H1 (cell line): Measurements from ENCODE around the gene COL16A1. TPM values are rescaled to one million over a fixed set of nuclear protein-coding genes. Genes with fewer than 3 reads are reported as not detected.

Experiments used
- CTCF ChIA-PET: fragments of 300-600 bp; sonication (Branson Sonifier 250); formaldehyde crosslinking; loops from one replicate; lab custom pipeline; 2021; ENCODE audit not compliant: partially characterized antibody; lab: Charles Lee
- POLR2A ChIA-PET: fragments of 300-600 bp; sonication (Branson Sonifier 250); formaldehyde crosslinking; loops from one replicate; lab custom pipeline; 2021; ENCODE audit warnings: inconsistent platforms; ENCODE audit not compliant: partially characterized antibody; lab: Charles Lee
- DNase-seq, 2 experiments: peaks; one replicate each; pipeline versions ENCODE4 v3.0.0 to v3.0.0-alpha.2; 2010 to 2022; ENCODE audit warnings: low spot score in 2 of 2, low read depth in 1 of 2, mixed read lengths in 1 of 2
- FAIRE-seq: peaks from 2 replicates; lab custom pipeline; 2011; peaks lifted over from hg19 to GRCh38; lab: Jason Lieb, UNC
- H2AFZ ChIP-seq: 2 replicates; pipeline ENCODE4 v1.8.1; 2012; ENCODE audit warnings: low read length, inconsistent platforms
- H2AK5ac ChIP-seq: 2 replicates; pipeline ENCODE4 v1.6.1; 2013; ENCODE audit warnings: low read depth, low read length
- H2BK120ac ChIP-seq: replicated peaks from 2 replicates; pipeline ENCODE3; 2013; ENCODE audit warnings: low read depth, low read length, inconsistent platforms
- H2BK12ac ChIP-seq: 2 replicates; pipeline ENCODE4 v1.6.1; 2013; ENCODE audit warnings: low read depth, low read length
- H2BK15ac ChIP-seq: 2 replicates; pipeline ENCODE4 v1.6.1; 2013; ENCODE audit warnings: low read length
- H2BK20ac ChIP-seq: 2 replicates; pipeline ENCODE4 v1.6.1; 2013; ENCODE audit warnings: low read length
- H2BK5ac ChIP-seq: 2 replicates; pipeline ENCODE4 v1.6.1; 2013; ENCODE audit warnings: low read depth, low read length
- H3K14ac ChIP-seq: 2 replicates; pipeline ENCODE4 v1.6.1; 2013; ENCODE audit warnings: inconsistent platforms; ENCODE audit not compliant: insufficient read length
- H3K18ac ChIP-seq: 2 replicates; pipeline ENCODE4 v1.6.1; 2013; ENCODE audit warnings: low read length; ENCODE audit errors: extremely low read depth
- H3K23ac ChIP-seq: 2 replicates; pipeline ENCODE4 v1.6.1; 2013; ENCODE audit warnings: inconsistent platforms; ENCODE audit not compliant: insufficient read length
- H3K23me2 ChIP-seq: 2 replicates; pipeline ENCODE4 v1.6.1; 2013; ENCODE audit warnings: low read depth, low read length
- H3K27ac ChIP-seq: 2 replicates; pipeline ENCODE4 v1.6.1; 2011; ENCODE audit warnings: low read depth, low read length, inconsistent platforms
- H3K27me3 ChIP-seq, 4 experiments: replicated peaks in 1 of 4; 1 replicate in 1 of 4; 2 replicates in 3 of 4; pipeline versions ENCODE4 v1.6.1 to v1.8.1; 2011 to 2013; ENCODE audit warnings: low read length in 3 of 4, mild to moderate bottlenecking in 3 of 4, inconsistent platforms in 2 of 4, mixed read lengths in 2 of 4, moderate library complexity in 1 of 4; ENCODE audit not compliant: control insufficient read depth in 3 of 4, insufficient read depth in 3 of 4; ENCODE audit errors: extremely low read depth in 1 of 4
- H3K36me3 ChIP-seq, 4 experiments: 2 replicates each; pipeline versions ENCODE4 v1.6.1 to v1.8.1; 2011 to 2013; ENCODE audit warnings: mild to moderate bottlenecking in 4 of 4, low read length in 3 of 4, moderate library complexity in 2 of 4, control low read depth in 1 of 4, inconsistent platforms in 1 of 4; ENCODE audit not compliant: insufficient read depth in 4 of 4, control insufficient read depth in 2 of 4
- H3K4ac ChIP-seq: replicated peaks from 2 replicates; pipeline ENCODE3; 2013; ENCODE audit warnings: low read length, low read depth, mixed read lengths, inconsistent platforms; ENCODE audit not compliant: insufficient read length
- H3K4me1 ChIP-seq, 4 experiments: replicated peaks in 1 of 4; 1 replicate in 1 of 4; 2 replicates in 3 of 4; pipeline versions ENCODE4 v1.6.1 to v1.8.1; 2011 to 2013; ENCODE audit warnings: low read length in 3 of 4, inconsistent platforms in 2 of 4, mixed read lengths in 1 of 4; ENCODE audit not compliant: insufficient read depth in 4 of 4, control insufficient read depth in 3 of 4
- H3K4me2 ChIP-seq, 2 experiments: 2 replicates each; pipeline versions ENCODE4 v1.6.1 to v1.8.1; 2011 to 2013; ENCODE audit warnings: low read depth in 2 of 2, low read length in 2 of 2, control low read depth in 1 of 2, inconsistent platforms in 1 of 2, mild to moderate bottlenecking in 1 of 2; ENCODE audit not compliant: insufficient read depth in 1 of 2
- H3K4me3 ChIP-seq, 4 experiments: fragments of 200-600, 300-600 bp in 1 of 4; sonication (generic), shearing (Covaris generic), sonication (Bioruptor Twin) in 1 of 4; 2 replicates each; pipeline versions ENCODE4 v1.5.1 to v1.8.1; 2011 to 2016; ENCODE audit warnings: low read length in 4 of 4, low read depth in 3 of 4, control low read depth in 2 of 4, inconsistent platforms in 2 of 4, mild to moderate bottlenecking in 2 of 4, mixed read lengths in 1 of 4, moderate library complexity in 1 of 4; ENCODE audit not compliant: insufficient read depth in 2 of 4; ENCODE audit errors: extremely low read depth in 1 of 4
- H3K56ac ChIP-seq: replicated peaks from 2 replicates; pipeline ENCODE3; 2013; ENCODE audit warnings: low read depth, mild to moderate bottlenecking, mixed read lengths, low read length, inconsistent platforms; ENCODE audit not compliant: insufficient read length
- H3K79me1 ChIP-seq: 2 replicates; pipeline ENCODE4 v1.6.1; 2013; ENCODE audit warnings: low read depth, low read length, control low read depth
- H3K79me2 ChIP-seq, 2 experiments: 2 replicates each; pipeline versions ENCODE4 v1.6.1 to v1.8.1; 2012 to 2013; ENCODE audit warnings: low read length in 2 of 2, mild to moderate bottlenecking in 2 of 2, inconsistent platforms in 1 of 2; ENCODE audit not compliant: insufficient read depth in 2 of 2, control insufficient read depth in 1 of 2
- H3K9ac ChIP-seq, 4 experiments: replicated peaks in 1 of 4; 1 replicate in 1 of 4; 2 replicates in 3 of 4; pipeline versions ENCODE4 v1.6.1 to v1.8.1; 2011 to 2013; ENCODE audit warnings: low read depth in 3 of 4, low read length in 3 of 4, control low read depth in 2 of 4, mild to moderate bottlenecking in 2 of 4, moderate library complexity in 2 of 4, inconsistent platforms in 1 of 4; ENCODE audit errors: extremely low read depth in 1 of 4
- H3K9me3 ChIP-seq, 2 experiments: 2 replicates each; pipeline versions ENCODE4 v1.6.1 to v1.8.1; 2012 to 2013; ENCODE audit warnings: mild to moderate bottlenecking in 2 of 2, moderate library complexity in 2 of 2, control low read depth in 1 of 2, inconsistent platforms in 1 of 2, low read depth in 1 of 2, low read length in 1 of 2, mixed read lengths in 1 of 2; ENCODE audit not compliant: insufficient read depth in 2 of 2
- H4K20me1 ChIP-seq, 2 experiments: replicated peaks in 1 of 2; 2 replicates each; pipeline versions ENCODE3 to v1.8.1; 2011 to 2013; ENCODE audit warnings: inconsistent platforms in 2 of 2, low read length in 2 of 2, mild to moderate bottlenecking in 1 of 2; ENCODE audit not compliant: insufficient read depth in 2 of 2, control insufficient read depth in 1 of 2
- H4K5ac ChIP-seq: 2 replicates; pipeline ENCODE4 v1.6.1; 2013; ENCODE audit warnings: low read length, low read depth, mixed read lengths, inconsistent platforms; ENCODE audit not compliant: insufficient read length
- H4K8ac ChIP-seq: 2 replicates; pipeline ENCODE4 v1.8.0; 2013; ENCODE audit warnings: mild to moderate bottlenecking, moderate library complexity, low read length, inconsistent platforms; ENCODE audit not compliant: insufficient read depth; ENCODE audit errors: extremely low read depth
- H4K91ac ChIP-seq: replicated peaks from 2 replicates; pipeline ENCODE3; 2013; ENCODE audit warnings: low read length, mixed read lengths, inconsistent platforms; ENCODE audit not compliant: insufficient read length
- ATF3 ChIP-seq: IDR thresholded peaks from 2 replicates; pipeline ENCODE4 v1.6.1; 2011; ENCODE audit warnings: low read depth, mild to moderate bottlenecking, low read length; ENCODE audit not compliant: insufficient read depth
- CEBPB ChIP-seq: IDR thresholded peaks from 2 replicates; pipeline ENCODE4 v1.6.1; 2012; ENCODE audit warnings: low read depth, low read length
- CREB1 ChIP-seq: IDR thresholded peaks from 2 replicates; pipeline ENCODE4 v1.6.1; 2012; ENCODE audit warnings: inconsistent platforms
- KDM1A ChIP-seq: fragments of 200-600, 300-600 bp; sonication (generic); IDR thresholded peaks from 2 replicates; pipeline ENCODE4 v1.7.1; 2016; ENCODE audit warnings: mild to moderate bottlenecking, low read length, borderline replicate concordance
- KDM4A ChIP-seq: IDR thresholded peaks from one replicate; pipeline ENCODE4 v1.7.1; 2012; ENCODE audit warnings: low read depth, mild to moderate bottlenecking, moderate library complexity, low read length, inconsistent platforms; ENCODE audit not compliant: severe bottlenecking
- RAD21 ChIP-seq, 2 experiments: IDR thresholded peaks in 1 of 2; conservative IDR thresholded peaks in 1 of 2; 2 replicates each; pipeline ENCODE4 v1.6.1; 2011; ENCODE audit warnings: low read depth in 2 of 2, low read length in 2 of 2, improper control_type of control experiment in 1 of 2, inconsistent platforms in 1 of 2, mild to moderate bottlenecking in 1 of 2, moderate library complexity in 1 of 2
- RFX5 ChIP-seq: IDR thresholded peaks from 2 replicates; pipeline ENCODE4 v1.6.1; 2011; ENCODE audit warnings: low read depth, low read length, improper control_type of control experiment, borderline replicate concordance
- TAF1 ChIP-seq: IDR thresholded peaks from 2 replicates; pipeline ENCODE4 v1.6.1; 2011; ENCODE audit warnings: mild to moderate bottlenecking, low read depth, low read length
- TBP ChIP-seq: IDR thresholded peaks from 2 replicates; pipeline ENCODE4 v1.6.1; 2011; ENCODE audit warnings: low read depth, low read length, improper control_type of control experiment
- TCF12 ChIP-seq: IDR thresholded peaks from 2 replicates; pipeline ENCODE4 v1.6.1; 2011; ENCODE audit warnings: low read depth, mild to moderate bottlenecking, low read length
- WGBS, 2 experiments: shearing (Covaris generic) in 1 of 2; methylation state at CpG; one replicate each; pipeline versions ENCODE4 v1.1.6 to v1.1.7; 2013 to 2015; ENCODE audit warnings: low lambda C conversion rate in 2 of 2, mixed read lengths in 2 of 2, inconsistent platforms in 1 of 2, low coverage in 1 of 2, missing lambda C conversion rate in 1 of 2; ENCODE audit not compliant: insufficient replicate concordance in 2 of 2, insufficient coverage in 1 of 2, insufficient read length in 1 of 2; ENCODE audit errors: extremely low coverage in 1 of 2, missing lambda C conversion rate in 1 of 2; 5-methylcytosine and 5-hydroxymethylcytosine counted together
- polyA plus RNA-seq, 7 experiments: library from polyadenylated mRNA; depleted of rRNA in 3 of 7; stranded (reverse) in 5 of 7; unstranded in 2 of 7; fragments of >200 nt in 5 of 7; fragments of 200-250 nt in 2 of 7; gene quantifications; 1 replicate in 5 of 7; 2 replicates in 1 of 7; 4 replicates in 1 of 7; pipeline versions ENCODE4 v1.2.1 to v1.2.3, GENCODE V29; 2011 to 2013; ENCODE audit warnings: missing spikeins in 2 of 7, mixed read lengths in 2 of 7
- total RNA-seq: library from RNA; stranded (reverse); fragmentation: NEBNext Ultra II Directional; extraction: Animal tissue kit (Norgen Biotek cat#: 25700); gene quantifications from 2 replicates; pipeline ENCODE4 v1.2.1, GENCODE V29; 2021

The COL16A1 gene
- total and polyA plus RNA-seq, 2 of the 8 experiments (the other 6 are each of a cell fraction or from before 2014, with no cell fraction given): 2.0 to 10.5 TPM

DNA sequence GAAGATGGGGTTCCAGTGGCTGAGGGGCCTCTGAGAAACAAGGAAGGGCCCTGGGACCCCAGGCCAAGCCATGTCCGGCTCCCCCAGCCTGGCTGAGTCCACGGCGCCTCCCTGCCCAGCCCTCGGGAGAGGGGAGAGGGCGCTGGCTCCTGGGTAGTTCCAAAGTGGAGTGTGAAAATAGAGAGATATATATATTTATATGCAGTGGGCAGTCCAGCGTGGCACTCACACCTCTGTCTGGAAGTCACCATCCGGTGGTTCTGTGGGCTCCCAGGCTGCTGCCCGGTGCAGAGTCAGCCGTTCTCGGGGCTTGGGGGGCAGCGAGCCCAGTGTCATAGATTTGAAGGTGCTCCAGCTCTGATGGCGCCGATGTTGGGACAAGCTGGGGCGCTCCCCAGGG is 23.4 kb upstream of the COL16A1 start:
- Histone ChIP-seq H3K56ac (no peak overlapping the region), H3K79me1 (no peaks in the 10 kb centered on the region; the same call in 1 of the 2 replicates), H3K79me2 (no peaks in the 10 kb centered on the region), H3K36me3 (peaks cover 0 to 6% (median 0%) of the 10 kb centered on the region in 4 experiments; a peak in 2 of 8 replicates), H3K27ac (no peak overlapping the region), H4K8ac (no peak overlapping the region), H3K14ac (no peak overlapping the region), H3K4ac (no peak overlapping the region), H3K27me3 (no peaks in the 10 kb centered on the region; a peak in 1 of 7 replicates), H3K9ac (no peak overlapping the region), H2BK120ac (no peak overlapping the region), H3K23me2 (no peaks in the 10 kb centered on the region), H4K5ac (no peak overlapping the region), H2BK5ac (no peak overlapping the region), H3K4me2 (no peak overlapping the region), H2BK15ac (no peak overlapping the region), H2BK12ac (no peak overlapping the region), H3K18ac (no peak overlapping the region), H3K23ac (no peak overlapping the region), H2AK5ac (no peak overlapping the region), H2AFZ (no peak overlapping the region), H2BK20ac (no peak overlapping the region), H3K9me3 (no peaks in the 10 kb centered on the region), H4K20me1 (peaks cover 0 to 6% of the 10 kb centered on the region in 2 experiments), H4K91ac (no peak overlapping the region), H3K4me1 (peaks cover 0 to 5% (median 2%) of the 10 kb centered on the region in 4 experiments; a peak in 2 of 7 replicates), H3K4me3 (no peak overlapping the region)
- no peak for FAIRE-seq
- ChIA-PET POLR2A (interaction anchor here (1.4 kb wide), 1 partner anchor 10 kb away, joined by 3 read pairs; no protein-coding TSS in a partner anchor), CTCF (interaction anchor here (0.8 to 12.9 kb wide), 7 partner anchors 10 to 68 kb away, joined by 3 to 146 read pairs (median 4); no protein-coding TSS in a partner anchor)
- 97% methylated on average over 14 of the region's 14 CpGs; no CpG with 5 or more reads in 1 of the 2 experiments for WGBS, 2 experiments
- no peak for DNase-seq
- TF ChIP-seq TBP (no peak), RFX5 (no peak), KDM4A (no peak), RAD21 (IDR thresholded peaks at IDR 0.05 in 1 of 2, conservative IDR thresholded peaks at IDR 0.05 in 1 of 2; ENCODE audit: low read depth in 2 of 2, low read length in 2 of 2) (no peak), ATF3 (no peak), TAF1 (no peak), CEBPB (no peak), TCF12 (no peak), CREB1 (no peak), KDM1A (no peak)
